Astrocyte (in vitro differentiated cells and primary cell): ENCODE results near the gene EXTL2. TPM values are rescaled to one million over a fixed set of nuclear protein-coding genes. Genes with fewer than 3 reads are reported as not detected.

Experiments
- DNase-seq: peaks from one replicate; pipeline ENCODE4 v3.0.0-alpha.2; 2010; ENCODE audit warnings: low read depth
- FAIRE-seq: peaks from 2 replicates; lab custom pipeline; 2011; peaks lifted over from hg19 to GRCh38; lab: Jason Lieb, UNC
- H2AFZ ChIP-seq: 2 replicates; pipeline ENCODE4 v1.6.0; 2012; ENCODE audit warnings: low read depth, low read length, inconsistent platforms
- H3K27ac ChIP-seq: 2 replicates; pipeline ENCODE4 v1.5.1; 2011; ENCODE audit warnings: low read depth, low read length, inconsistent platforms
- H3K27me3 ChIP-seq: 2 replicates; pipeline ENCODE4 v1.6.0; 2011; ENCODE audit warnings: low read length, inconsistent platforms; ENCODE audit not compliant: insufficient read depth
- H3K36me3 ChIP-seq: 2 replicates; pipeline ENCODE4 v1.5.1; 2011; ENCODE audit warnings: low read length, inconsistent platforms; ENCODE audit not compliant: insufficient read depth
- H3K4me1 ChIP-seq: 2 replicates; pipeline ENCODE4 v1.5.1; 2011; ENCODE audit warnings: low read length, inconsistent platforms; ENCODE audit not compliant: insufficient read depth
- H3K4me2 ChIP-seq: 2 replicates; pipeline ENCODE4 v1.6.0; 2012; ENCODE audit warnings: low read length, inconsistent platforms
- H3K4me3 ChIP-seq: 2 replicates; pipeline ENCODE4 v1.5.1; 2011; ENCODE audit warnings: low read depth, mild to moderate bottlenecking, low read length, inconsistent platforms; ENCODE audit not compliant: insufficient read depth
- H3K79me2 ChIP-seq: 2 replicates; pipeline ENCODE4 v1.6.0; 2012; ENCODE audit warnings: mild to moderate bottlenecking, low read length, inconsistent platforms; ENCODE audit not compliant: insufficient read depth
- H3K9ac ChIP-seq: 2 replicates; pipeline ENCODE4 v1.6.0; 2012; ENCODE audit warnings: mild to moderate bottlenecking, low read length, inconsistent platforms
- H3K9me3 ChIP-seq: 2 replicates; pipeline ENCODE4 v1.5.1; 2012; ENCODE audit warnings: low read depth, mild to moderate bottlenecking, low read length, inconsistent platforms; ENCODE audit not compliant: insufficient read depth
- H4K20me1 ChIP-seq: 2 replicates; pipeline ENCODE4 v1.6.0; 2012; ENCODE audit warnings: low read length, inconsistent platforms; ENCODE audit not compliant: insufficient read depth
- H3K27ac Mint-ChIP-seq: one replicate; pipeline ENCODE4 v1.8.0; 2021; ENCODE audit warnings: mild to moderate bottlenecking, mixed read lengths; ENCODE audit not compliant: unreplicated experiment
- H3K27me3 Mint-ChIP-seq: one replicate; pipeline ENCODE4 v1.8.0; 2021; ENCODE audit warnings: low read depth, mixed read lengths; ENCODE audit not compliant: unreplicated experiment
- H3K36me3 Mint-ChIP-seq: one replicate; pipeline ENCODE4 v1.8.0; 2021; ENCODE audit warnings: low read depth, mixed read lengths; ENCODE audit not compliant: unreplicated experiment
- H3K4me1 Mint-ChIP-seq: one replicate; pipeline ENCODE4 v1.8.0; 2021; ENCODE audit warnings: low read depth, mixed read lengths; ENCODE audit not compliant: unreplicated experiment
- H3K4me3 Mint-ChIP-seq: one replicate; pipeline ENCODE4 v1.8.0; 2021; ENCODE audit warnings: mild to moderate bottlenecking, moderate library complexity, mixed read lengths; ENCODE audit not compliant: unreplicated experiment
- H3K9me3 Mint-ChIP-seq: one replicate; pipeline ENCODE4 v1.8.0; 2021; ENCODE audit warnings: mild to moderate bottlenecking, mixed read lengths; ENCODE audit not compliant: unreplicated experiment
- EZH2 ChIP-seq: IDR thresholded peaks from 2 replicates; pipeline ENCODE4 v1.6.1; 2012; ENCODE audit warnings: mild to moderate bottlenecking, low read length, inconsistent platforms; ENCODE audit not compliant: insufficient read depth
- total RNA-seq: library from RNA; stranded (reverse); gene quantifications from 2 replicates; pipeline ENCODE4 v1.2.1, GENCODE V29; 2021
- TF ChIP-seq, protein P1 (sequence below): IDR thresholded peaks from 2 replicates; pipeline ENCODE4 v1.5.1; 2011; ENCODE audit warnings: low read depth, mild to moderate bottlenecking, inconsistent platforms, low read length, moderate library complexity; ENCODE audit not compliant: insufficient read depth

EXTL2 gene
- total RNA-seq, 1 donor from 2014 or later, result 36.2 TPM

DNA sequence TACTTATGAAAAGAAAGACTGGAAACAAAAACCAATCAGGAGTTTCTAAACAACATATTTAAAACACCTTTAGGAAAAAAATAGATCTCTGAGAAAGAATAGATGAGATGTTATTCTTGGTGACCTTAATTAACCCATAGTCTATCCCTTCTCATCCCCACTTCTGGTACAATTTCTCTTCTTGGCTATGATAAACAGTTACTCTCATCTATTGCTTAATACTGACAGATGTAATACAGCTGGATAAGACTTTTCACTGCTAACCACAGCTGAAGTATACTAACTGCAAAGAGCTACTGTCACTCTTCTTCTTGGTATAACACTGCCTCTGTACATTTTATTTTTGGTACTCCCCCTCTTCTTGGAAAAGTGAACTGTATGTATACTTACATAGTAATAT lies 15.2 kb downstream of the EXTL2 start:
- no peak overlapping the region for H3K27ac ChIP-seq
- no peak overlapping the region for H2AFZ ChIP-seq
- Mint-ChIP-seq H3K4me1 (peaks cover 9% of the 10 kb centered on the region), H3K27ac (no peak overlapping the region), H3K4me3 (no peak overlapping the region), H3K27me3 (no peaks in the 10 kb centered on the region), H3K9me3 (no peaks in the 10 kb centered on the region), H3K36me3 (no peaks in the 10 kb centered on the region)
- no peaks in the 10 kb centered on the region for H3K36me3 ChIP-seq
- no peak for TF ChIP-seq EZH2
- TF ChIP-seq, protein P1, sequence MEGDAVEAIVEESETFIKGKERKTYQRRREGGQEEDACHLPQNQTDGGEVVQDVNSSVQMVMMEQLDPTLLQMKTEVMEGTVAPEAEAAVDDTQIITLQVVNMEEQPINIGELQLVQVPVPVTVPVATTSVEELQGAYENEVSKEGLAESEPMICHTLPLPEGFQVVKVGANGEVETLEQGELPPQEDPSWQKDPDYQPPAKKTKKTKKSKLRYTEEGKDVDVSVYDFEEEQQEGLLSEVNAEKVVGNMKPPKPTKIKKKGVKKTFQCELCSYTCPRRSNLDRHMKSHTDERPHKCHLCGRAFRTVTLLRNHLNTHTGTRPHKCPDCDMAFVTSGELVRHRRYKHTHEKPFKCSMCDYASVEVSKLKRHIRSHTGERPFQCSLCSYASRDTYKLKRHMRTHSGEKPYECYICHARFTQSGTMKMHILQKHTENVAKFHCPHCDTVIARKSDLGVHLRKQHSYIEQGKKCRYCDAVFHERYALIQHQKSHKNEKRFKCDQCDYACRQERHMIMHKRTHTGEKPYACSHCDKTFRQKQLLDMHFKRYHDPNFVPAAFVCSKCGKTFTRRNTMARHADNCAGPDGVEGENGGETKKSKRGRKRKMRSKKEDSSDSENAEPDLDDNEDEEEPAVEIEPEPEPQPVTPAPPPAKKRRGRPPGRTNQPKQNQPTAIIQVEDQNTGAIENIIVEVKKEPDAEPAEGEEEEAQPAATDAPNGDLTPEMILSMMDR, result no peak
- no peaks in the 10 kb centered on the region for H3K27me3 ChIP-seq
- peaks cover 5% of the 10 kb centered on the region for H4K20me1 ChIP-seq
- H3K4me1 ChIP-seq, result peaks cover 4% of the 10 kb centered on the region
- H3K9me3 ChIP-seq, result no peaks in the 10 kb centered on the region
- DNase-seq, result no peak
- no peak overlapping the region for H3K4me2 ChIP-seq
- no peak for FAIRE-seq
- no peak overlapping the region for H3K9ac ChIP-seq
- H3K4me3 ChIP-seq, result no peak overlapping the region
- H3K79me2 ChIP-seq, result no peaks in the 10 kb centered on the region

DNA sequence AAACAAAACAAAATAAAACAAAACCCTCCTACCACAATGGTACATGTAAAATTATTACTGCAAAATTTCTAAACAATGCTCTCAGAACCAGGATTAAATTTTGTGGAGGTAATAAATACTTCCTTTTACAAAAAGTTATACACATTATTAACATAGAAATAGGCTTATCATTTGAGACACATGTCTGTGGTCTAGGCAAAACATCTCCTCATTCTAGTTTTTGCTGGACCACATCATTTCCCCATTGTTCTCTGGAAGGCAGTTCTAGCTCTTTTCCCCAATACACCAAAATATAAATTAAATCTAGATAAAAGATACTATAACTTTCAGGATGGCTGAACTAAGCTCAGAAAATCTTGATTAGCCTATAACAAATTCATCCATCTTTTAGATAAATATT lies 18.4 kb downstream of the EXTL2 start:
- no peaks in the 10 kb centered on the region for H3K9me3 Mint-ChIP-seq
- H3K4me1 ChIP-seq, result no peaks in the 10 kb centered on the region
- H3K9me3 ChIP-seq, result no peaks in the 10 kb centered on the region
- H3K4me3 ChIP-seq, result no peak overlapping the region
- H3K27ac Mint-ChIP-seq, result no peak overlapping the region
- no peak overlapping the region for H2AFZ ChIP-seq
- H4K20me1 ChIP-seq, result no peaks in the 10 kb centered on the region
- FAIRE-seq, result no peak
- DNase-seq, result no peak
- no peak overlapping the region for H3K9ac ChIP-seq
- H3K27me3 ChIP-seq, result no peaks in the 10 kb centered on the region
- peaks cover 2% of the 10 kb centered on the region for H3K4me1 Mint-ChIP-seq
- no peak for TF ChIP-seq EZH2
- TF ChIP-seq, protein P1, result no peak
- H3K27me3 Mint-ChIP-seq, result no peaks in the 10 kb centered on the region
- H3K27ac ChIP-seq, result no peak overlapping the region
- no peak overlapping the region for H3K4me2 ChIP-seq
- H3K36me3 Mint-ChIP-seq, result no peaks in the 10 kb centered on the region
- no peaks in the 10 kb centered on the region for H3K79me2 ChIP-seq
- H3K4me3 Mint-ChIP-seq, result no peak overlapping the region
- no peaks in the 10 kb centered on the region for H3K36me3 ChIP-seq

DNA sequence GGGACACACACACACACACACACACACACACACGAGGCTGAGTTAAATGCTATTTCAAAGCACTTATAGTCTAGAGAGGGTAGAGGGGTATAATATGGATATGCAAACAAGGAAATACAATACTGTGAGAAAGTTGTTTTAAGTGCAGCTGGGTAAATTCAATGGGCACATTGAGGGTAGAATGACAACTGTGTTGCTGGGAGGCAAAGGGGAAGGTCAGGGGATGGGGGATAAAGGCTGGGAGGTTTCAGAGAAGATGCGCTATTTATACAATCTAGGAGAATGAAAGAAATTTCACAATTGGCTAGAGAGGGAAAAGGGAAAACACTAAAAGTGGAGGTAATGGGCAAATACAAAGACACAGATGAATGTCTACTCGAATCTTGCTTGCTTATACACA lies 19.4 kb downstream of the EXTL2 start:
- no peak for TF ChIP-seq EZH2
- TF ChIP-seq, protein P1, result no peak

More for the DNA sequence above, 19.4 kb downstream of the EXTL2 start:
- no peak overlapping the region for H3K4me3 Mint-ChIP-seq
- Histone ChIP-seq H3K79me2 (no peaks in the 10 kb centered on the region), H3K9me3 (no peaks in the 10 kb centered on the region), H3K4me1 (no peaks in the 10 kb centered on the region), H3K27ac (no peak overlapping the region), H3K36me3 (no peaks in the 10 kb centered on the region), H3K4me3 (no peak overlapping the region), H3K4me2 (no peak overlapping the region), H2AFZ (no peak overlapping the region), H4K20me1 (no peaks in the 10 kb centered on the region), H3K27me3 (no peaks in the 10 kb centered on the region), H3K9ac (no peak overlapping the region)
- H3K9me3 Mint-ChIP-seq, result no peaks in the 10 kb centered on the region
- H3K27me3 Mint-ChIP-seq, result no peaks in the 10 kb centered on the region
- H3K4me1 Mint-ChIP-seq, result peaks cover 2% of the 10 kb centered on the region
- no peak overlapping the region for H3K27ac Mint-ChIP-seq
- FAIRE-seq (no peak), DNase-seq (no peak)
- H3K36me3 Mint-ChIP-seq, result no peaks in the 10 kb centered on the region
